NAMALWA (cell line): ENCODE measurements around the gene KNSTRN.

ENCODE experiments used
- DNase-seq: peaks from one replicate; pipeline ENCODE4 v3.0.0-alpha.2; 2015; ENCODE audit warnings: low spot score

The KNSTRN gene

DNA sequence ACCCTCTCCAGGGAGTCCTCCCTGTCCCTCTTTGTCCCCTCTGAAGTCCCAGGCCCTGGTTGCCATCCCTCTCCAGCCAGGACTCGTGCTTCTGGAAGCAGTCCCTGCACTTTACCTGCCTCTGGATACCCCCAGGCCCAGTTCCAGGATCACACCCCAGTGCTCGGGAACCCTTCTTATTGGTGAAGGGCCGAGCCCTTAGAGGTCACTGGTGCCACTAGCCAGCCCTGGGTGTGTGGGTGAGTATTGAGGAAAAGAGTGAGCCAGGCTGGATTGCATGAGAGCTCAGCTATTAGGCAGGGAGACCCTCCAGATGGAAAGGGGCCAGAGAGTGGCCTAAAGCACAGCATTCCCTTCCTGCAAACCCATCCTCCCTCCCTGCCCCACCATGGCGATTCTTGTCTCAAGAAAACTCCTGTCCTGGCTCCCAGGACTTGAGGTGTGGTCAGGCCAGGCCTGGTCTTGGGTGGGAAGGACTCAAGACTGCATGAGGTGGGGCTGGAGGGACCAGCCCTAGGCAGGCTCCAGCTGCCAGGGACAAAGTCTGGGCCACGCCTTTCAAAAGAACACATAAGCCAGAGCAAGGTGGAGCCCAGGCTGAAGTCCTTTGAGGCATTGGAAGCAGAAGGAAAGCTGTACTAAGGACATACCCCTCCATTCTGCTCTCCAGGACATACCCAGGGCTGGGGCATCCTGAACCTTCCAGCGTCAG lies 36.5 kb upstream of the KNSTRN start:
- DNase-seq, result no peak

DNA sequence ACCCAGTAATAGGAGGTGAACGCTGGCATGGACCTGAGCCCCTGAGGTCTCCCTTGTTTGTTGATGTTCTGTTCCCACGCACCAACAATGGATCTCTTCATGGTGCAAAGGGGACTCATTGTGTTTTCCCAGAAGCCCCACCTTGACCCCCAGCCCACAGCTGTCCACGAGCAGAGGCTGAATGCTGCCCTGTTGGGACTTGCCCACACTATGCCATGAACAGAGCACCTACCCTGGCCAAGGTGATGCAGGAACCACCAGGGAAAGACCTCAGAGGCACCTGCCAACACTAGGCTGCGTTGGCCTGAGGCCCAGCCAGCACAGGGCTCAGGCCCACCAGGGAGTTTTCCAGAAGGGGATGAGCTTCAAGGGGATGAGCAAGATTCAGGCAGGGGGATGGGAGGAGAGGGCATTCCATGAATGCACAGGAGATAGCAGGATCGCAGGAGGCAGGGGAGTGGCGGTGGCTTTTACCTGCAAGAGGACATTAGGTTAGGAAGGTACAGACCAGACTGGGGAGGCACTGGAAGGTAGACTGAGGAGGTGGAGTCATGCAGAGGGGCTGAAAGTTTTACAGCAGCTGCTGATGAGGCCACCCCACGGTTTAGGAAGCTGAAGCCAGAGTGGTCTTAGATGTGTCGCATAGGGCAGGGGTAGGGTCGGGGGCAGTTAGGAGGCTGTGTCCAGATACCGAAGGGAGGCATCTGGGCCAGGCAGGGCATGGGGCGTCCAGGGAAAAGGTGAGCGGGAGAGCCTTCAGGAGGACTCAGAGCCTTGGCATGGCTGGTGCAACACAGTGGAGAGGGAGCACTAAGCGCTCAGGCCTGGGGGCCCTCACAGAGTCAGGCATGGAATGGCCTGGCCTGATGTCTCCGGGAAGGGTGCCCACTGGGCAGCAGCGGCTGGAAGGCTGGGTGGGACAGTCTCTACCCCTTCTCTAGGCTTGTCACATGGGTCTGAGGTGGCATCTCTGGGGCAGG lies 35.7 kb upstream of the KNSTRN start:
- DNase-seq, result no peak

DNA sequence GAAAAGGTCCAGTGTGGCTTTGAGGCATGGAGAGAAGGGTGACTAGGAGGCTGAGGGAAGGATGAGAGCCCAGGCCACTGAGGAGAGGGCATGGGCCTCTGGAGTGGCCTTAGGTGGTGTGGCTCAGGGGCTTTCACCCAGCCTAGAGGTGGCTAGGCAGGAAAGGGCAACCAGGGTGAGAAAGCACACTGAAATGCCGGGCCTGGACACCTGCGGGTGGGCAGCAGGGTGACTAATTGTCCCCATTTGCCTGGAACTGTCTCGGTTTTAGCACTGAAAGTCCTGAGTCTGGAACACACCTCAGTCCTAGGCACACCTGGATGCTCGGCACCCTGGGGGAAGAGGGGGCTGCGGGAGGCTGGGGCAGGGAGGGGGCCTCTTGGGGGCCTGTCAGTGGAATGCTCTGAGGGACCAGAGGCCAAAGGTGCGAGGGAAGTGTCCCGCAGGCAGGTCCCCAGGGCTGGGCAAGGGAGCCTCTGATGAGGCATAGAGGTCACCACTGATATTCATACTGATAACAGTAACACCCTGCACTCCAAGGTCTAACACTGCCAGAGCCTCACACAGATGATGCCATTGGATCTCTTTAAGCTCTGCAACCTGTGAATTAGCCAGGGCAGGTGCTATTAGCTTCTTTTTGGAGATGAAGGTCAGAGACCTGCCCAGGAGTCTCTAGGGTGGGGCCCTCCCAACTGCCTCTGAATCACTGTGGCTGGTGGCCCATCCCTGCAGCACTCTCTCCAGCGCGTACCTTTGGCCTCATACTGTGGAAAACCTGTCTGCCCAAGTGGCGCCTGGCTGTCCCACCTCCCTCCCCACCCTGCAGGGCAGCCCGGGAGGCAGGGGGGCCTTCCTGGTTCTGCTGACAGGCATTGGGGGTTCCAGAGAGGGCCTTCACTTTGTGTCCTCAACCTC lies 34.7 kb upstream of the KNSTRN start:
- DNase-seq, result no peak

DNA sequence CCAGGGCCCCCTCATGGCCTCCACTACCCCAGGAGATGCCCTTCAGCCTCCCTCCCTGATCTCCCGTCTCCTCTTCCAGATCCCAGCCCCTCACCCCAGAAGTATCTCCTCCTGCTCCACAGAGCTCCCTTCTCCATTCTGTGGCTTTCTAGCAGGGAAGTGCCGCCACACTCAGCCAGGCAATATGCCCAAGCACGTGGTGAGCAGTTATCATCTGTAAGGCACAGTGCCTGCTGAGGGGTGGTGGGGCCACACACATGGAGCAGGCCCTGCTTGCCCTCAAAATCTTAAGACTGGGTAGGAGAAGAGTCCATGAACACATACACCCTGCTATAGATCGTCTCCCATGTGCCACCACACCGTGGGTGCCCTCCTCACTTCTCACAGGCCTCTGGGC lies 34.0 kb upstream of the KNSTRN start:
- DNase-seq, result no peak

DNA sequence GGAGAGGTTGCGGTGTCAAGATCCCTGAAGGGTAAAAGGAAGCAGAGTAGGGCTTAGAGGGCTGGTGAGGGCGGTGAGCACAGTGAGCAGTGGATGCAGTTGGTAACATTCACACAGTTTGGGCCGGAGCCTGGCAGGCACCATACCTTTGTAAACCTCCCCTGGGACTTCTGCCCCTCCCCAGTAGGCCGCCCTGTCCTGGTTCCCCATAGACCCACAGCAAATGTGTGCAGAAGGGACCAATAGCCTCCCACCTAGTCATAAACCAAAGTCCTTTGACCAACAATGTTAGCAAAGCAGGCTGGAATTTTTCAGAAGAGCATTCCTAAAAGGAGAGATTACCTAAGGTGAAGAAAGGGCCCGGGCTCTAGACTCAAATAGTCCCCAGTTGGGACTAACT lies 33.4 kb upstream of the KNSTRN start:
- DNase-seq, result no peak

DNA sequence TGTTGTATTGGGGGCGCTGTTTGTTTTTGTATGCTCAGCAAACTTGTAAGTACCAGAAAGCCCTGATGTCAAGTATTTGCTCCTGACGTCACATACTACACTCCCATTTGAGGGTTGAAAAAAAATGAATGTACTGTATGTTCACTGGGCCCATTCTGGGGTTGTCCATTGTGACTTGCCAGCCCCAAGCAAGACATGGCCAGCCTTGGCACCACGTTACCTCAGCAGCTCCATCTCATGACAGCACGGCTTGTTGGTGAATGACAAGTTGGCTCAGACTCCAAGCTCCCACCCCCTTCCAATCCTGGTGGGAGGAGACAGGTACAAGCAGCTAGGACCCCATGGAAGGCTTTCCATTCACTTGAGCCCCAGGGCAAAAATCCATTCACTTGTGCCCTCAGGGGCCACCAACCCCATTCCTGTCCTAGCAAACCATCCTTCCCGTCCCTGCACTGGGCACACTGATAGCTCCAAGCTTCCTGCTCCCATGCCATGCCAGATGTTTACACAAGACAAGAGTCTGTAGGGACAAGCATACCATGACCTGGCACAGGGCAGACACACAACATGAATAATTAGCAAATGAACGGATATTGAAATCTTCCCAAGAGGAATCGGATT lies 30.1 kb upstream of the KNSTRN start:
- DNase-seq, result no peak

DNA sequence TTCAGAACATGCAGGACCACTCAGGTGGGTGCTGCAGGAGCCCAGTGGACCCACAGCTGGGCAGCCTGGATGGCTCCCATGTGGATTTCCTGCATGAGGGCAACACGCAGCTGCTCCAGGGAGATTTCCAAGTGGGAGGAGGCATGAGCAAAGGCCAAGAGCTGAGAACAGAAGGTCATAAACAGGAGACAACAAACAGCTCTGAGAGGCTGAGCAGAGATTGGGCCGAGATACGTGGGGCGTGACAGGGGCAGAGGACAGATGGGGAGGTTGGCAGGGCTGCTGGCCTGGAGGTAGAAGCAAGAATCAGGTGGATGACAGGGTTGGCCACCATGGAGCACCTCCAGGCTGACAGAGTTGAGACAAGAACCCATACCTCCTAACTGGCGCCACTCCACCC lies 28.8 kb upstream of the KNSTRN start:
- DNase-seq, result no peak

DNA sequence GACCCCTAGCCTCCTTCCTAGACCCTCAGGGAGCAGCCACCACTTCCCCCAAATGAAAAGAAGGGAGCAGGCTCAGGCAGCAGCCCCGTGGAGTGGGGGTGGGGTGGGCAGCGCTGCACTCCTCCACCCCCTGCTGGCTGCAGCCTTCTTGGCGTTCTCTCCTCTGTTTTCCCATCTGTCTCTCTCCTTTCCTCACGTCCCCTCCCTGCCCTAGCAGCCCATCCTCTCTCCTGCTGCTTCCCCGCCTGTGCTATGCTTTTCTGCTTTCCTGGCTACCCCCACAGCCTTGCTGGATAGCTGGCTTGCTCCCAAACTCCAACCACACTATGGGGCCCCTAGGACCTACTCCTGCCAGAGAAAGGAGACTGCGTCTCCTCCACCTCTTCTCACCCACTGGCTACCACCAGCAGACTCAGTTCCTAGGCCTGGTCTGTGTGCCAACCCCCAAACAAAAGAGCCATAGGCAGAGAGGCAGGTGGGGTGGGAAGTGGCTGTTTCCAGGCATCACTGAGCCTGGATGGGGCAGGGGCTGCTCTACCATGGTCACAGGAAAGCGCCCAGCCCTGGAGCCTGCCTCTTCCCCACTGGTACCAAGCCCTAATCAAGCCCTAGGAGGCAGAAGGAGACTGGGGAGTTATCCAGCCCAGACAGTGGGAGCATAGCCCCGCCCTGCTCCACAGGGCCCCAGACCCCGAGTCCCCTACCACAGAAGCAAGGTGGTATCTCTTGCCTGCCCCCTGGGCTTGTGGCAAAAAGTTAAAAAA lies 27.9 kb upstream of the KNSTRN start:
- DNase-seq, result peak; percentile 37

DNA sequence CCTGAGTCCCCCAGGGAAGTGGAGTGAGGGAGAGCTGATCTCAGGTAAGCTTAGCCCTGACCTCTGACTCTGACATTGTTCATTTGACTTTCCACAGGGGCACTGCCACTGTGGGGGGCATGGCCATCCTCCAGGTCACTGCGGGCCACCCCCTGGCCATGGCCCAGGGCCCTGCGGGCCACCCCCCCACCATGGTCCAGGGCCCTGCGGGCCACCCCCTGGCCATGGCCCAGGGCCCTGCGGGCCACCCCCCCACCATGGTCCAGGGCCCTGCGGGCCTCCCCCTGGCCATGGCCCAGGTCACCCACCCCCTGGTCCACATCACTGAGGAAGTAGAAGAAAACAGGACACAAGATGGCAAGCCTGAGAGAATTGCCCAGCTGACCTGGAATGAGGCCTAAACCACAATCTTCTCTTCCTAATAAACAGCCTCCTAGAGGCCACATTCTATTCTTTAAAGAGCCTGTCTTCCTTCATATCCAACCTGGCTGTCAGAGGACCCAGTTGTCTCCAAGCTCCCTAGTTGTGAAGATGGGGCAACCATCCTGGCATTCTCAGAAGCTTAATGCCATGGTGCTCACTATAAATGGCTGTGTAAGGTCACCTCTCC lies 26.4 kb upstream of the KNSTRN start:
- DNase-seq, result no peak

DNA sequence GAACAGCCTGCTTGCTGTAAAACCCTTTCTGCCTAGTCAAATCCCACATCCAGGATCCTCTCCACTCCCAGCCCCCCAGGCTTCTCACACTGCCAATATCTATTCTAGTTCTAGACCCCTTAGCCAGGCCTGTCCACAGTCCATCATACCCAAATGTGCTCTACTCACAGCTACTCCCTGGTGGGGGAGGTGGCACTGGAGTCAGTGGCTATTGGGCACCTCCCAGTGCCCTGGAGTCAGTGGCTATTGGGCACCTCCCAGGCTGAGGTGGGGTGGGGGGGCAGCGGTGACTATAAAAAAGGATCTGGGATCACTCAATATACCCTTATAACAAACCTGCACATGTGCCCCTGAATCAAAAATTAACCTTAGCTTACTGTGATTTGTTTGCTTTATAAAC lies 25.3 kb upstream of the KNSTRN start:
- DNase-seq, result no peak

DNA sequence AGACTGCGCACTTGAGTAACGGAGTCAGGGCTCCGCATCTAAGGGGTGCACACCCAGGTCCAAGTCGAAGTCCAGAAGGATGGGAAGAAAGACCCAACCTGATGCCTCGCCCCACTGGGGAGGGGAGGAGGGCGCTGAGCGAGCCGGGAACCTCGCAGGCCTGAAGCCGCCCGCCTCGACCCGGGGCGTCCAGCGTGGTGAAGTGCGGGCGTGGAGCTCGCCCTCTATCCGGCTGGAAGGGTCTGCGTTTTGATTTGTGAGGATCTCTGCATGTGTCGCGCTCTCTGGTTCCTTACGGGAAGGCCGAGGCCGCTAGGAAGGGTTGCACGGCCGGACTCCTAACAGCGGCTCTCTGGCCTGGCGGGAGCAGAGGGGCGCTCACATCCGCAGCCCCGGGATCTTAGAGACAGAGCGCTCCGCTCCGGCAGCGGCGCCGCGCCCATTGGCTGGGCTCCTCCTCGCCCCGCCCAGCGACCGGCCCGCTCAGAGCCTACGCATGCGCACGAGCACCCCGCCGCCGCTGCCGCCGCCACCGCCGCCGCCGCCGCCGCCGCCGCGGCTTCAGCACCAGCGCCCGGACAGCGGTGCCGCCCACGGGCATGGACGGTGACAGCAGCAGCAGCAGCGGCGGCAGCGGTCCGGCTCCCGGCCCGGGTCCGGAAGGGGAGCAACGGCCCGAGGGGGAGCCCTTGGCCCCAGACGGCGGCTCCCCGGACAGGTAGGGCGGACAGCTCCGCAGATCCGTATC lies 24.6 kb upstream of the KNSTRN start, which contains the start of gene DISP2:
TSS of gene DISP2 (plus strand) at position 497 of the 748 bp plus-strand sequence. CDS start at position 600, 103 bp downstream.
- DNase-seq, result peak; percentile 86

DNA sequence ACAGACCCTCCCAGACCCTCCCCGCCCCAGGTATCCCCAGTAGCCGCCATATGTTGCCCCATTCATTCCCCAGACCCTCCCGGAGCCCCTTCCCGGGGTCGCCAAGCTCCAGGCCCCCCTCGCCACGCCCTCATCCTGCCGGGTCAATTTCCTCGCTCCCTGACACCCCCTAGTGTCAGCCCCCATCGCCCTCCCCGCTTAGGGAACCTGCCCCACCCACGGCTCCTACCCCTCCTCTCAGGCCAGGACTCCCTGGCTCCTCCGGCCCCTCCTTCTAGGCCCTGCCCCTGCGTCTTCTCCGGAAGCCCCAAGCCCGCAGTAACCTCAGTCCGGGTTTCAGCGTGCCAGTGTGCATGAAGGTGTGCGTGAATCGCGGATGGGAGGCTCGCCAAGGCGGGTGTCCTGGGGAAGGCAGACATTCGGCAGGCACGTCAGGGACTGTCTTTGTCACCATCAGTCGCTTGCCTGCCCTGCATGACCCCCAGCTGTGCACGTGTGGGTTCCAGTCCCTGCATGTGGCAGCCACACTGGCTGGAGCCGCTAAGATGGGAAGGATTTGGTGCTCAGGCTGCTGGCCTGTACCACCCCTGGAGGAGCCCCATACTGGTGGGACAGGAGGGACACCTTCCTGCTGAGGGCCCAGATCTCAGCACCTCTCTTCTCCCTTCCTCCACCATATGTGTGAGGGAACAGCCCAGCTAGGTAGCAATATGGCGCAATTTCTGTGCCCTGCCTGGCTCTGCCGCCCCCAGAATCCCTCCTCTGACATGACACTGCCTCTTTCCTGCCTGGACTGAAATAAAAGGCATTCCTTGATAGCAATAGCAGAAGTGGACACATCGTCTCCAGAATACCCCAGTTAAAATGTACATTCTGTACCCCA lies 23.8 kb upstream of the KNSTRN start:
- peak; percentile 45 for DNase-seq

DNA sequence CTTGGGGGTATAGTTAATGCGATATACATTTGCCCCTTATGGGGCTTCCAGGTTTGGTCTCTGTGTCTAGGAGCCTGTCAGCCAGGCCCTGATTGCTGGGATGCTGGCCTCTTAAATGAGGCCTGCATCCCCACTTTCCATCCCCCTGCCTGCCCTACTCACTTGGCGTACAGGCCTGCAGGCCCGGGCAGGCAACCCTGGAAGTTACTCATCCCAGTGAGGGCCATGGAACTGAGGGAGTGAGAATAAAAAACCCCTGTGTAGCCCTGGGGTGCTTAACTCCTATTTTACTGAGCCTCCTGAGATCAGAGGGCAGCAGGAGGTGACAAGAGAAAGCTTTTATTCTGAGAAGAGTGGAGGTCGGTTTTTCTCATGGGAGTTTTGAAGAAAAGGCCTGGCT lies 22.5 kb upstream of the KNSTRN start:
- no peak for DNase-seq

DNA sequence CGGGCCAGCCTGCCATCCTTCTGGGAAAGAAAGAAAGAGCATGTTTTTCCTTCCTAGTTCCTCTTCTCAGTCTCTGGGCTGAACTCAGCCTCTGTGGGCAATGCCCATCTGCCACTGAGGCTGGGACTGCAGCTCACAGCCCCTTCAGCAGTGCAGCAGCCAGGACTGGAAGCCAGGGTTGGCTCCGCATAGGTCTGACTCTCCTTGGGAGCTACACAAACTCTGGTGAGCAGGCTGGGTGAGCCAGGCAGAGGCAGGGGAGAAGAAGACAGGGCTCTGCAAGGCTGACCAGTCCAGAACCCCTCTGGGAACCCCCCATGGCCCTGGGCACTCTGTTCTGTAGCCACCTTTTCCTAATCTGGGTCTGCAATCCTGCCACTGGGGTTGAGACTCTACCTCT lies 20.9 kb upstream of the KNSTRN start:
- no peak for DNase-seq

DNA sequence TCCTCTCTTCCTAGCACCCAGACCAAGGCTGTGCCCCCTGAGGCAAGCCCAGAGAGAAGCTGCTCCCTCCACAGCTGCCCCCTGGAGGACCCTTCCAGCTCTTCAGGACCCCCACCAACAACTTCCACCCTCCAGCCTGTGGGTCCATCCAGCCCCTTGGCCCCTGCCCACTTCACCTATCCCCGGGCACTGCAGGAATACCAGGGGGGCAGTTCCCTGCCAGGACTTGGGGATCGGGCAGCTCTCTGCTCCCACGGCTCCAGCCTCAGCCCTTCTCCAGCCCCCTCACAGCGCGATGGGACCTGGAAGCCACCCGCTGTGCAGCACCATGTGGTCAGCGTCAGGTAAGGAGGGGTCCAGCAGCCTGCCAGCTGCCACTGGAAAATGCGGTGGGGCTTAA lies 18.9 kb upstream of the KNSTRN start:
- no peak for DNase-seq

DNA sequence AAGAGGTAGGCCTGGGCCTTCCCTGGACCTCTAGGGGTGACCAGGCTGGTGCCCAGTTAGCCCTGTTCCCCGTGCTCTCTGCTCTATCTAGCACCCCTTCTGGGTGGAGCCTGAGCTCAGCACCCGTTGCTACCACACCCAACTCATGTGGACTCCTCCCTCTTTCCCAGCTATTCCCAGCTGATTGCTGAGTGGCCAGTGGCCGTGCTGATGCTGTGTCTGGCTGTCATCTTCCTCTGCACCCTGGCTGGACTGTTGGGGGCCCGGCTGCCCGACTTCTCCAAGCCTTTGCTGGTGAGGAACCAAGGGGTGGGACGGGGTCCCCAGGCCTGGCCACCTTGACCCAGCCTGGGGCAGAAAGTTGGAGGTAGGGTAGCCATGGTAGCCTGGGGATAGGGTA lies 18.3 kb upstream of the KNSTRN start:
- DNase-seq, result no peak

DNA sequence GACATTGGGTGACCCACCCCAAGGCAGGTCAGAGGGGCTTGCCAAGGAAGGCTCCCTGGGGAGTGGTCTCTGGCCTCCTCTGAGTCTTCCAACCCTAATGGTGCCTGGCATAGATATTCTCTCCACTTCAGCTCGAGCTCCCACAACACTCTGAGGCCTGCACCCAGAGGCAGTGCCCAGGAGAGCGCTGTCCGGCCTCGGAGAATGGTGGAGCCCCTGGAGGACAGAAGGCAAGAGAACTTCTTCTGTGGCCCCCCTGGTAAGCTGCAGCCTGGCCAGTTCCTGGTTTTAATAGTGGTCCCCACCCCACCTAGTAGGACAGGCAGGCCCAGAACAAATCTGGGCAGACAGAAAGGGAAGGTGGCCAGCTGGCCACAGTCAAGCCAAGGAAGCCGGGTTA lies 17.5 kb upstream of the KNSTRN start:
- DNase-seq, result no peak

DNA sequence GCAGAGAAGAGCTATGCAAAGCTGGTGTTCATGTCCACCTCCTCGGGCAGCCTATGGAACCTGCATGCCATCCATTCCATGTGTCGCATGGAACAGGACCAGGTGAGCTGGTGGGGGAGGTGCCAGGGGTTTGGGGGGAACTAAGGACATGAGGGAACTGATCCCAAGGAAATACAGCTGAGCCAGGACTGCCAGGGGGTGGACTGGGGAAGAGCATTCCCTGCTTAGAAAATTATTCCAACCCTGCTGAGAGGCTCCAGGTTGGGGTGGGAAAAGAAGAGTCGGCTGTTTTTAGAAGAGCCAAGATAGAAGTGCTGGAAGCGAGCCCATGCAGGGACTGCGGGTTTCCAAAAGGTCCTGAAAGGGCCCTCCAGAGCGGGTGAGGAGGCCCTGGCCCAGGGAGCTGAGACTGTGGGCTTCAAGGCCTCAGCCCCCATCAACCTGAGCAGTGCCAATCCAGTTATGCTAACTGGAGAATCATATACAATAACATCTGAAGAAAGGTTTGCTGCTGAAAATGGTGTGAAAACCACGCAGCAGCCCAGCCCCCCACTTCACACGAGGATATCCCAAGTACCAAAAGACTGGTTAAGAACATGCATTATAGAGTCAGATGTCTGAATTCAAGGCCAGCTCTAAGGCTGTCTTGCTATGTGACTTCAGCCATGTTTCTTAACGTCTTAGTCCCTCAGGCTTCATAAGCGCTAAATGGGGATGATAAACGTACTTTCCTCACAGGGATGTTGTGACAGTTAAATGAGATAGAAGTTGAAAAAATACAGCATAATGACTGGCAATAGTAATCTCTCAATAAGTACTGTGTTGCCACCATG lies 16.7 kb upstream of the KNSTRN start:
- DNase-seq, result no peak
